HCT116 (cell line): Measurements from ENCODE around the gene DHRS7B.

Source experiments
- CTCF ChIP-seq, 3 experiments: fragments of 200-600 bp in 1 of 3; sonication (generic) in 1 of 3; IDR thresholded peaks in 2 of 3; conservative IDR thresholded peaks in 1 of 3; 2 replicates each; pipeline ENCODE4 v1.5.1; 2012 to 2017; ENCODE audit warnings: low read depth in 2 of 3, low read length in 2 of 3, antibody characterized with exemption in 1 of 3, borderline replicate concordance in 1 of 3, control low read depth in 1 of 3, mild to moderate bottlenecking in 1 of 3, mixed read lengths in 1 of 3, mixed run types in 1 of 3, moderate library complexity in 1 of 3; ENCODE audit not compliant: insufficient read depth in 1 of 3
- EGR1 ChIP-seq: IDR thresholded peaks from 2 replicates; pipeline ENCODE4 v1.6.1; 2012; ENCODE audit warnings: low read depth
- EZH2 ChIP-seq: fragments of 200-600 bp; sonication (generic); IDR thresholded peaks from 2 replicates; pipeline ENCODE4 v1.6.1; 2017; ENCODE audit warnings: antibody characterized with exemption, mixed run types
- EZH2phosphoT487 ChIP-seq: fragments of 200-600 bp; IDR thresholded peaks from 2 replicates; pipeline ENCODE4 v1.6.1; 2018; ENCODE audit warnings: antibody characterized with exemption, borderline replicate concordance
- RAD21 ChIP-seq: IDR thresholded peaks from 2 replicates; pipeline ENCODE4 v1.6.1; 2012; ENCODE audit warnings: low read depth, mild to moderate bottlenecking
- SIN3A ChIP-seq: IDR thresholded peaks from 2 replicates; pipeline ENCODE4 v1.6.1; 2012; ENCODE audit warnings: low read depth
- SP1 ChIP-seq: IDR thresholded peaks from 2 replicates; pipeline ENCODE4 v1.6.1; 2012; ENCODE audit warnings: low read depth
- ZFX ChIP-seq: fragments of 450-650 bp; IDR thresholded peaks from 2 replicates; pipeline ENCODE4 v1.6.1; 2017
- TF ChIP-seq, protein P1 (sequence below): IDR thresholded peaks from 2 replicates; pipeline ENCODE4 v1.6.1; 2012

GRCh38 chr17:21208352-21208751 is 81.6 kb downstream of the DHRS7B start:
- TF ChIP-seq CTCF (IDR thresholded peaks at IDR 0.05 in 2 of 3, conservative IDR thresholded peaks at IDR 0.05 in 1 of 3; ENCODE audit: borderline replicate concordance in 1 of 3, insufficient read depth in 1 of 3, low read depth in 2 of 3, low read length in 2 of 3) (no peak), EGR1 (no peak), EZH2phosphoT487 (no peak), RAD21 (no peak), ZFX (no peak), SP1 (no peak), EZH2 (no peak), SIN3A (no peak)
- TF ChIP-seq, protein P1, sequence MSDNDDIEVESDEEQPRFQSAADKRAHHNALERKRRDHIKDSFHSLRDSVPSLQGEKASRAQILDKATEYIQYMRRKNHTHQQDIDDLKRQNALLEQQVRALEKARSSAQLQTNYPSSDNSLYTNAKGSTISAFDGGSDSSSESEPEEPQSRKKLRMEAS: no peak
